Measurements from ENCODE around the gene ARHGAP26. TPM values are rescaled to one million over a fixed set of nuclear protein-coding genes. Genes with fewer than 3 reads are reported as not detected.

The ARHGAP26 gene
- total RNA-seq, 4 donors from 2014 or later = 28.2 to 52.3 (median 37.9) TPM

GRCh38 chr5:142976861-142977260 is 206.7 kb downstream of the ARHGAP26 start:
- H3K27ac ChIP-seq = no peak overlapping the region
- no peak for DNase-seq
- TF ChIP-seq CTCF (IDR thresholded peaks at IDR 0.05) (no peak), POLR2A (IDR thresholded peaks at IDR 0.05) (no peak)
- intact Hi-C loops (cut with DNase I) = no loop called here
- H3K27me3 ChIP-seq = no peaks in the 10 kb centered on the region
- peaks cover 10 to 14% of the 10 kb centered on the region in 2 donors for H3K4me1 ChIP-seq
- H3K4me3 ChIP-seq (replicated peaks in 1 of 3) = no peak overlapping the region
- no peaks in the 10 kb centered on the region for H3K9me3 ChIP-seq
- H3K36me3 ChIP-seq = no peaks in the 10 kb centered on the region
- 98% methylated on average over 3 of the region's 3 CpGs for WGBS, 2 donors

GRCh38 chr5:142977363-142978051 is 207.3 kb downstream of the ARHGAP26 start:
- H3K36me3 ChIP-seq = no peaks in the 10 kb centered on the region
- no peak for TF ChIP-seq POLR2A (IDR thresholded peaks at IDR 0.05)
- no peak for TF ChIP-seq CTCF (IDR thresholded peaks at IDR 0.05)
- H3K27me3 ChIP-seq = no peaks in the 10 kb centered on the region
- no peak for DNase-seq
- WGBS, 2 donors = 87 to 94% methylated on average over 8 of the region's 8 CpGs
- intact Hi-C loops (cut with DNase I) = no loop called here
- H3K4me1 ChIP-seq = peaks cover 17 to 20% of the 10 kb centered on the region in 2 donors
- no peak overlapping the region for H3K27ac ChIP-seq
- no peak overlapping the region for H3K4me3 ChIP-seq (replicated peaks in 1 of 3)
- no peaks in the 10 kb centered on the region for H3K9me3 ChIP-seq

GRCh38 chr5:142978252-142978651 is 208.1 kb downstream of the ARHGAP26 start:
- WGBS, 2 donors = 91 to 100% methylated on average over 2 of the region's 2 CpGs
- no peak for DNase-seq
- Histone ChIP-seq H3K4me3 (replicated peaks in 1 of 3) (no peak overlapping the region), H3K9me3 (no peaks in the 10 kb centered on the region), H3K27me3 (no peaks in the 10 kb centered on the region), H3K27ac (no peak overlapping the region), H3K4me1 (peaks cover 23 to 27% of the 10 kb centered on the region in 2 donors), H3K36me3 (no peaks in the 10 kb centered on the region)
- intact Hi-C loops (cut with DNase I) = no loop called here
- TF ChIP-seq POLR2A (IDR thresholded peaks at IDR 0.05) = no peak
- no peak for TF ChIP-seq CTCF (IDR thresholded peaks at IDR 0.05)

GRCh38 chr5:142978726-142979125 is 208.5 kb downstream of the ARHGAP26 start:
- intact Hi-C loops (cut with DNase I) = no loop called here
- peaks cover 23 to 27% of the 10 kb centered on the region in 2 donors for H3K4me1 ChIP-seq
- H3K9me3 ChIP-seq = no peaks in the 10 kb centered on the region
- no peak overlapping the region for H3K4me3 ChIP-seq (replicated peaks in 1 of 3)
- H3K36me3 ChIP-seq = no peaks in the 10 kb centered on the region
- no peaks in the 10 kb centered on the region for H3K27me3 ChIP-seq
- no peak for TF ChIP-seq CTCF (IDR thresholded peaks at IDR 0.05)
- no peak for TF ChIP-seq POLR2A (IDR thresholded peaks at IDR 0.05)
- 87 to 93% methylated on average over 1 of the region's 1 CpG for WGBS, 2 donors
- no peak for DNase-seq
- H3K27ac ChIP-seq = no peak overlapping the region

- intact Hi-C loops (cut with DNase I) = no loop called here
- peaks cover 23 to 27% of the 10 kb centered on the region in 2 donors for H3K4me1 ChIP-seq
- TF ChIP-seq CTCF (IDR thresholded peaks at IDR 0.05) (no peak), POLR2A (IDR thresholded peaks at IDR 0.05) (no peak)
- H3K27ac ChIP-seq = no peak overlapping the region
- no peaks in the 10 kb centered on the region for H3K9me3 ChIP-seq
- DNase-seq = no peak
- no peaks in the 10 kb centered on the region for H3K36me3 ChIP-seq
- 76 to 79% methylated on average over 3 of the region's 3 CpGs for WGBS, 2 donors
- no peaks in the 10 kb centered on the region for H3K27me3 ChIP-seq
- no peak overlapping the region for H3K4me3 ChIP-seq (replicated peaks in 1 of 3)
Observed at GRCh38 chr5:142979636-142980035, 209.5 kb downstream of the ARHGAP26 start.
